WTC11 (cell line): ENCODE results near the gene PKP4.

Experiments
- ATF6 ChIP-seq: sonication (generic); formaldehyde crosslinking; IDR thresholded peaks from 2 replicates; pipeline ENCODE4 v1.8.1; 2023; ENCODE audit warnings: mild to moderate bottlenecking, missing genetic modification reagents
- CBFB ChIP-seq: sonication (generic); formaldehyde crosslinking; IDR thresholded peaks from 2 replicates; pipeline ENCODE4 v1.8.1; 2022; ENCODE audit warnings: mild to moderate bottlenecking, low read depth, missing genetic modification reagents
- CTCF ChIP-seq: fragments of 200-600 bp; IDR thresholded peaks from 2 replicates; pipeline ENCODE4 v1.8.0; 2022; ENCODE audit warnings: antibody characterized with exemption
- ZNF232 ChIP-seq: sonication (generic); formaldehyde crosslinking; IDR thresholded peaks from 2 replicates; pipeline ENCODE4 v1.8.0; 2022; ENCODE audit warnings: mild to moderate bottlenecking, missing genetic modification reagents

GRCh38 chr2:158482594-158482993 is 25.8 kb downstream of the PKP4 start:
- TF ChIP-seq ATF6 (CRISPR knock-in tag) = no peak
- no peak for TF ChIP-seq ZNF232 (CRISPR knock-in tag)
- no peak for TF ChIP-seq CTCF
- TF ChIP-seq CBFB = no peak
